ENCODE data around the gene IL15RA.

IL15RA gene

GRCh38 chr10:5983774-5984173 is 6.4 kb upstream of the IL15RA start:
- no peak overlapping the region for H3K9ac ChIP-seq (ENCODE audit: low read depth, low read length)
- no peaks in the 10 kb centered on the region for H3K4me1 ChIP-seq (ENCODE audit: insufficient read depth, low read length)
- no peak for TF ChIP-seq EZH2 (IDR thresholded peaks at IDR 0.05; ENCODE audit: borderline replicate concordance, low read depth, low read length, severe bottlenecking)
- no peak for TF ChIP-seq CTCF (IDR thresholded peaks at IDR 0.05; ENCODE audit: borderline replicate concordance, extremely low read depth, low read length, poor library complexity, severe bottlenecking)
- DNase-seq (no peak), ATAC-seq (ENCODE audit: insufficient read depth, low read depth) (no peak)
- no peak overlapping the region for H3K4me2 ChIP-seq (ENCODE audit: insufficient read depth, low read length)
- peaks cover 16% of the 10 kb centered on the region for H3K27me3 ChIP-seq (ENCODE audit: insufficient read depth, low read length, poor library complexity)
- 0 out of 2 replicates have a peak, but pooled peaks cover 3% of the 10 kb centered on the region for H4K20me1 ChIP-seq (ENCODE audit: insufficient read depth, low read length)
- H3K79me2 ChIP-seq (ENCODE audit: insufficient read depth, low read length): no peaks in the 10 kb centered on the region
- H3K36me3 ChIP-seq (ENCODE audit: insufficient read depth, low read length): no peaks in the 10 kb centered on the region
- H3K4me3 ChIP-seq (ENCODE audit: low read depth in 1 of 2, low read length in 2 of 2): no peak overlapping the region
- no peaks in the 10 kb centered on the region for H3K9me3 ChIP-seq (ENCODE audit: insufficient read depth, low read length, severe bottlenecking)
- no peak overlapping the region for H3K27ac ChIP-seq (ENCODE audit: low read length)
- no peak overlapping the region for H2AFZ ChIP-seq (ENCODE audit: low read depth, low read length)

- ATAC-seq (ENCODE audit: insufficient read depth, low read depth) (no peak), DNase-seq (no peak)
- Histone ChIP-seq H3K4me3 (ENCODE audit: low read depth in 1 of 2, low read length in 2 of 2) (no peak overlapping the region), H3K27me3 (ENCODE audit: insufficient read depth, low read length, poor library complexity) (peaks cover 36% of the 10 kb centered on the region), H2AFZ (ENCODE audit: low read depth, low read length) (no peak overlapping the region), H3K4me1 (ENCODE audit: insufficient read depth, low read length) (peaks cover 16% of the 10 kb centered on the region), H3K9me3 (ENCODE audit: insufficient read depth, low read length, severe bottlenecking) (no peaks in the 10 kb centered on the region), H3K79me2 (ENCODE audit: insufficient read depth, low read length) (no peaks in the 10 kb centered on the region), H3K9ac (ENCODE audit: low read depth, low read length) (no peak overlapping the region), H4K20me1 (ENCODE audit: insufficient read depth, low read length) (0 out of 2 replicates have a peak, but pooled peaks cover 3% of the 10 kb centered on the region), H3K27ac (ENCODE audit: low read length) (no peak overlapping the region), H3K4me2 (ENCODE audit: insufficient read depth, low read length) (no peak overlapping the region), H3K36me3 (ENCODE audit: insufficient read depth, low read length) (no peaks in the 10 kb centered on the region; the same call in 1 of the 2 replicates)
- no peak for TF ChIP-seq CTCF (IDR thresholded peaks at IDR 0.05; ENCODE audit: borderline replicate concordance, extremely low read depth, low read length, poor library complexity, severe bottlenecking)
- no peak for TF ChIP-seq EZH2 (IDR thresholded peaks at IDR 0.05; ENCODE audit: borderline replicate concordance, low read depth, low read length, severe bottlenecking)
Measured at GRCh38 chr10:5981529-5981928, 4.2 kb upstream of the IL15RA start.

- Histone ChIP-seq H3K4me1 (ENCODE audit: insufficient read depth, low read length) (peaks cover 23% of the 10 kb centered on the region), H3K27me3 (ENCODE audit: insufficient read depth, low read length, poor library complexity) (peaks cover 40% of the 10 kb centered on the region), H3K9ac (ENCODE audit: low read depth, low read length) (peak overlapping the region; percentile 73; the same call in 1 of the 2 replicates), H3K79me2 (ENCODE audit: insufficient read depth, low read length) (no peaks in the 10 kb centered on the region), H3K36me3 (ENCODE audit: insufficient read depth, low read length) (no peaks in the 10 kb centered on the region; the same call in 1 of the 2 replicates), H2AFZ (ENCODE audit: low read depth, low read length) (peak overlapping the region; percentile 88), H3K4me3 (ENCODE audit: low read depth in 1 of 2, low read length in 2 of 2) (peak overlapping the region; percentile 80 to 100; a peak in 3 of 4 replicates), H3K27ac (ENCODE audit: low read length) (no peak overlapping the region), H3K4me2 (ENCODE audit: insufficient read depth, low read length) (peak overlapping the region; percentile 100), H3K9me3 (ENCODE audit: insufficient read depth, low read length, severe bottlenecking) (no peaks in the 10 kb centered on the region), H4K20me1 (ENCODE audit: insufficient read depth, low read length) (no peaks in the 10 kb centered on the region)
- TF ChIP-seq EZH2 (IDR thresholded peaks at IDR 0.05; ENCODE audit: borderline replicate concordance, low read depth, low read length, severe bottlenecking) (no peak), CTCF (IDR thresholded peaks at IDR 0.05; ENCODE audit: borderline replicate concordance, extremely low read depth, low read length, poor library complexity, severe bottlenecking) (no peak)
- ATAC-seq (ENCODE audit: insufficient read depth, low read depth) (no peak), DNase-seq (no peak)
Measured at GRCh38 chr10:5978230-5978489, 817 bp upstream of the IL15RA start.
